VCaP (cell line): ENCODE data around the gene NCAPG2.

Experiments
- H3K27ac ChIP-seq: fragments of 450-650 bp; 2 replicates; pipeline ENCODE4 v1.5.1; 2017
- CTCF ChIP-seq: fragments of 450-650 bp; conservative IDR thresholded peaks from 2 replicates; pipeline ENCODE4 v1.5.1; 2017; ENCODE audit warnings: mild to moderate bottlenecking, moderate library complexity

NCAPG2 gene

GRCh38 chr7:158727690-158728089 is 23.1 kb upstream of the NCAPG2 start:
- H3K27ac ChIP-seq: no peak overlapping the region

GRCh38 chr7:158726277-158726807 is 21.7 kb upstream of the NCAPG2 start:
- TF ChIP-seq CTCF: no peak
- H3K27ac ChIP-seq: no peak overlapping the region

More at GRCh38 chr7:158727690-158728089, 23.1 kb upstream of the NCAPG2 start:
- no peak for TF ChIP-seq CTCF

- no peak overlapping the region for H3K27ac ChIP-seq
- TF ChIP-seq CTCF: no peak
Measured at GRCh38 chr7:158725506-158725800, 20.8 kb upstream of the NCAPG2 start.

- H3K27ac ChIP-seq: no peak overlapping the region
- no peak for TF ChIP-seq CTCF
Measured at GRCh38 chr7:158724658-158725505, 20.3 kb upstream of the NCAPG2 start.

GRCh38 chr7:158723714-158724385 is 19.2 kb upstream of the NCAPG2 start:
- no peak for TF ChIP-seq CTCF
- H3K27ac ChIP-seq: no peak overlapping the region

GRCh38 chr7:158723266-158723665 is 18.7 kb upstream of the NCAPG2 start:
- no peak for TF ChIP-seq CTCF
- no peak overlapping the region for H3K27ac ChIP-seq

- no peak for TF ChIP-seq CTCF
Measured at GRCh38 chr7:158722574-158723237, 18.1 kb upstream of the NCAPG2 start.

More at GRCh38 chr7:158722574-158723237, 18.1 kb upstream of the NCAPG2 start:
- H3K27ac ChIP-seq: no peak overlapping the region
